IMR-90 (cell line): ENCODE measurements around the gene HNRNPH2. TPM values are rescaled to one million over a fixed set of nuclear protein-coding genes. Genes with fewer than 3 reads are reported as not detected.

Experiments
- ATAC-seq: fragments of 200-7000 bp; cut with Tn5 transposase; 2 replicates; pipeline ENCODE4 v1.9.1; 2020; ENCODE audit warnings: low read depth, mild to moderate bottlenecking, moderate library complexity
- BruUV-seq: library from RNA; stranded (reverse); fragments of 400-500 nt; replicated peaks from 2 replicates; lab custom pipeline; 2021; lab: Mats Ljungman, UMichigan
- CTCF ChIA-PET: fragments of 300-600 bp; formaldehyde crosslinking; extraction: SDS; loops from one replicate; lab custom pipeline; 2021; ENCODE audit warnings: antibody characterized with exemption; lab: Yijun Ruan, JAX
- POLR2A ChIA-PET: fragments of 300-600 bp; sonication (Branson Sonifier 250); formaldehyde crosslinking; loops from one replicate; lab custom pipeline; 2022; ENCODE audit warnings: antibody characterized with exemption; ENCODE audit not compliant: unreplicated experiment; lab: Charles Lee
- DNase-seq: peaks from one replicate; pipeline ENCODE4 v3.0.0; 2013
- H2AFZ ChIP-seq: replicated peaks from 2 replicates; pipeline ENCODE3; 2013; ENCODE audit warnings: low read length, mild to moderate bottlenecking; ENCODE audit not compliant: poor library complexity
- H2AK5ac ChIP-seq: 2 replicates; pipeline ENCODE4 v1.6.1; 2013; ENCODE audit warnings: low read depth, low read length, inconsistent platforms
- H2AK9ac ChIP-seq: replicated peaks from 2 replicates; pipeline ENCODE3; 2013; ENCODE audit warnings: mild to moderate bottlenecking, low read depth, low read length, moderate library complexity; ENCODE audit not compliant: poor library complexity
- H2BK120ac ChIP-seq: 2 replicates; pipeline ENCODE4 v1.6.1; 2013; ENCODE audit warnings: low read depth, low read length, inconsistent platforms
- H2BK15ac ChIP-seq: 3 replicates; pipeline ENCODE4 v1.6.1; 2013; ENCODE audit warnings: low read depth, low read length, inconsistent platforms
- H2BK20ac ChIP-seq: 2 replicates; pipeline ENCODE4 v1.6.1; 2013; ENCODE audit warnings: low read depth, mild to moderate bottlenecking, inconsistent platforms, low read length, moderate library complexity
- H2BK5ac ChIP-seq: 2 replicates; pipeline ENCODE4 v1.6.1; 2013; ENCODE audit warnings: mild to moderate bottlenecking, low read depth, low read length, inconsistent platforms; ENCODE audit not compliant: poor library complexity, severe bottlenecking
- H3K14ac ChIP-seq: replicated peaks from 2 replicates; pipeline ENCODE4 v1.6.1; 2013; ENCODE audit warnings: low read depth, low read length, inconsistent platforms
- H3K18ac ChIP-seq: 2 replicates; pipeline ENCODE4 v1.6.1; 2013; ENCODE audit warnings: low read depth, low read length, control low read depth
- H3K23ac ChIP-seq: 2 replicates; pipeline ENCODE4 v1.6.1; 2013; ENCODE audit warnings: low read depth, low read length, inconsistent platforms
- H3K27ac ChIP-seq: 2 replicates; pipeline ENCODE4 v1.5.1; 2013; ENCODE audit warnings: mild to moderate bottlenecking, control low read depth, low read length; ENCODE audit not compliant: insufficient read depth
- H3K27me3 ChIP-seq: 2 replicates; pipeline ENCODE4 v1.6.1; 2013; ENCODE audit warnings: low read length; ENCODE audit not compliant: control insufficient read depth, insufficient read depth
- H3K36me3 ChIP-seq: 2 replicates; pipeline ENCODE4 v1.6.1; 2013; ENCODE audit warnings: low read length, mixed read lengths; ENCODE audit not compliant: control insufficient read depth, insufficient read depth
- H3K4ac ChIP-seq: 2 replicates; pipeline ENCODE4 v1.6.1; 2013; ENCODE audit warnings: low read depth, low read length, inconsistent platforms
- H3K4me1 ChIP-seq: 2 replicates; pipeline ENCODE4 v1.6.1; 2013; ENCODE audit warnings: low read length, mixed read lengths; ENCODE audit not compliant: control insufficient read depth, insufficient read depth
- H3K4me2 ChIP-seq: 2 replicates; pipeline ENCODE4 v1.6.1; 2013; ENCODE audit warnings: low read depth, mild to moderate bottlenecking, control low read depth, low read length, moderate library complexity
- H3K4me3 ChIP-seq: 2 replicates; pipeline ENCODE4 v1.5.1; 2013; ENCODE audit warnings: low read depth, mild to moderate bottlenecking, control low read depth, low read length, moderate library complexity; ENCODE audit not compliant: insufficient read depth
- H3K56ac ChIP-seq: 2 replicates; pipeline ENCODE4 v1.6.1; 2013; ENCODE audit warnings: low read length, inconsistent platforms; ENCODE audit not compliant: insufficient read depth; ENCODE audit errors: extremely low read depth
- H3K79me1 ChIP-seq, 2 experiments: 2 replicates each; pipeline ENCODE4 v1.6.1; 2013; ENCODE audit warnings: low read length in 2 of 2, inconsistent platforms in 1 of 2, low read depth in 1 of 2
- H3K9ac ChIP-seq: 2 replicates; pipeline ENCODE4 v1.6.1; 2013; ENCODE audit warnings: low read depth, low read length, control low read depth
- H3K9me1 ChIP-seq: 2 replicates; pipeline ENCODE4 v1.6.1; 2013; ENCODE audit warnings: low read length, inconsistent platforms; ENCODE audit not compliant: insufficient read depth
- H3K9me3 ChIP-seq: 2 replicates; pipeline ENCODE4 v1.6.1; 2013; ENCODE audit warnings: low read length; ENCODE audit not compliant: control insufficient read depth, insufficient read depth
- H4K20me1 ChIP-seq: 2 replicates; pipeline ENCODE4 v1.6.1; 2013; ENCODE audit warnings: low read length, inconsistent platforms; ENCODE audit not compliant: insufficient read depth
- H4K5ac ChIP-seq: 2 replicates; pipeline ENCODE4 v1.6.1; 2013; ENCODE audit warnings: mild to moderate bottlenecking, low read depth, low read length, control low read depth
- H4K8ac ChIP-seq, 2 experiments: 2 replicates each; pipeline ENCODE4 v1.6.1; 2013; ENCODE audit warnings: low read depth in 2 of 2, low read length in 2 of 2, control low read depth in 1 of 2, inconsistent platforms in 1 of 2
- H4K91ac ChIP-seq: 2 replicates; pipeline ENCODE4 v1.6.1; 2013; ENCODE audit warnings: low read depth, low read length, inconsistent platforms; ENCODE audit not compliant: insufficient read depth
- BHLHE40 ChIP-seq: fragments of 150-350 bp; IDR thresholded peaks from 2 replicates; pipeline ENCODE4 v1.6.1; 2016; ENCODE audit warnings: mild to moderate bottlenecking, low read depth, low read length
- CEBPB ChIP-seq: IDR thresholded peaks from 2 replicates; pipeline ENCODE4 v1.6.1; 2012; ENCODE audit warnings: low read depth, low read length, improper control_type of control experiment
- MAFK ChIP-seq: IDR thresholded peaks from 2 replicates; pipeline ENCODE4 v1.6.1; 2012; ENCODE audit warnings: low read depth, low read length, improper control_type of control experiment
- RAD21 ChIP-seq: IDR thresholded peaks from 2 replicates; pipeline ENCODE4 v1.6.1; 2012; ENCODE audit warnings: low read length, improper control_type of control experiment
- RCOR1 ChIP-seq: IDR thresholded peaks from 2 replicates; pipeline ENCODE4 v1.6.1; 2012; ENCODE audit warnings: mild to moderate bottlenecking, low read length, improper control_type of control experiment; ENCODE audit not compliant: insufficient replicate concordance
- SMC3 ChIP-seq: fragments of 150-350 bp; IDR thresholded peaks from 2 replicates; pipeline ENCODE4 v1.6.1; 2016; ENCODE audit warnings: low read depth, mild to moderate bottlenecking, antibody characterized with exemption, low read length, moderate library complexity
- WGBS, 2 experiments: methylation state at CpG; one replicate each; pipeline versions ENCODE4 v1.1.5 to v1.1.7; 2013; ENCODE audit warnings: missing lambda C conversion rate in 2 of 2; ENCODE audit not compliant: insufficient read length in 1 of 2; ENCODE audit errors: extremely low coverage in 2 of 2; 5-methylcytosine and 5-hydroxymethylcytosine counted together
- dilution Hi-C: fragments of 300-500 bp; cut with HindIII; formaldehyde crosslinking; loops from one replicate; pipeline ENCODE4 v1.14.3; 2018; ENCODE audit warnings: low sequenced_read_pairs; ENCODE audit not compliant: unreplicated experiment
- in situ Hi-C: fragments of 300-500 bp; cut with MboI; formaldehyde crosslinking; loops from 3 replicates; pipeline ENCODE4 v1.14.3; 2019; ENCODE audit warnings: low sequenced_read_pairs, inconsistent platforms, mixed read lengths
- intact Hi-C: fragments of 100-400 bp; cut with micrococcal nuclease; formaldehyde crosslinking; loops from 2 replicates; pipeline ENCODE4 v1.10.0; 2022
- polyA plus RNA-seq, 3 experiments: library from polyadenylated mRNA; depleted of rRNA; stranded (reverse); fragments of >200 nt; gene quantifications; 2 replicates each; pipeline ENCODE4 v1.2.3, GENCODE V29; 2012; ENCODE audit warnings: low replicate concordance in 1 of 3
- total RNA-seq: library from RNA; depleted of rRNA; stranded (reverse); fragments of >200 nt; gene quantifications from 2 replicates; pipeline ENCODE4 v1.2.3, GENCODE V29; 2012

The HNRNPH2 gene
- total and polyA plus RNA-seq, 2 of the 4 experiments (the other 2 are of a cell fraction), result 42.8 to 54.3 TPM

- dilution Hi-C loops, result no loop called here
- H3K18ac ChIP-seq, result no peak overlapping the region
- H3K4me1 ChIP-seq, result no peaks in the 10 kb centered on the region
- no peak overlapping the region for H2BK15ac ChIP-seq
- no peak overlapping the region for H4K91ac ChIP-seq
- no peak overlapping the region for H2AFZ ChIP-seq
- no peak overlapping the region for H2BK120ac ChIP-seq
- no CpG with 5 or more reads among the region's 1 CpG for WGBS, 2 experiments
- H3K9ac ChIP-seq, result no peak overlapping the region
- H3K4me2 ChIP-seq, result no peak overlapping the region
- no peak overlapping the region for H2AK9ac ChIP-seq
- intact Hi-C loops, result no loop called here
- H4K8ac ChIP-seq, result no peak overlapping the region
- no peak overlapping the region for H3K27ac ChIP-seq
- no peaks in the 10 kb centered on the region for H3K79me1 ChIP-seq
- no TSS peak for BruUV-seq
- H2BK5ac ChIP-seq, result no peak overlapping the region
- DNase-seq (no peak), ATAC-seq (no peak)
- no peaks in the 10 kb centered on the region for H4K20me1 ChIP-seq
- ChIA-PET POLR2A (no interaction called here), CTCF (no interaction called here)
- no peak overlapping the region for H2AK5ac ChIP-seq
- in situ Hi-C loops, result no loop called here
- H3K27me3 ChIP-seq, result no peaks in the 10 kb centered on the region
- H3K36me3 ChIP-seq, result no peaks in the 10 kb centered on the region
- no peaks in the 10 kb centered on the region; the same call in 1 of the 2 replicates for H3K9me1 ChIP-seq
- H3K56ac ChIP-seq, result no peak overlapping the region
- no peak overlapping the region for H3K4ac ChIP-seq
- H3K9me3 ChIP-seq, result no peaks in the 10 kb centered on the region
- H3K4me3 ChIP-seq, result no peak overlapping the region
- H3K14ac ChIP-seq, result no peak overlapping the region
- H4K5ac ChIP-seq, result no peak overlapping the region
- no peak overlapping the region for H2BK20ac ChIP-seq
- no peak overlapping the region for H3K23ac ChIP-seq
- TF ChIP-seq BHLHE40, result no peak
- TF ChIP-seq SMC3, result no peak
- no peak for TF ChIP-seq RAD21
- no peak for TF ChIP-seq RCOR1
- TF ChIP-seq MAFK, result no peak
- no peak for TF ChIP-seq CEBPB
These were observed 41.3 kb downstream of the HNRNPH2 start for GRCh38 chrX:101449279-101449678.
